NCI-H526 treated with DMSO at 0.1 percent for 48 hours (cell line): ENCODE measurements around the gene ZNF217.
"Not testable (repeated sequence)": the region's sequence is repeated elsewhere in the genome, so short reads cannot be mapped to it uniquely, and the experiment has no call there.

ENCODE experiments used
- DNase-seq: peaks from one replicate; lab custom pipeline; 2025; lab: John Stamatoyannopoulos, UW

ZNF217 gene

DNA sequence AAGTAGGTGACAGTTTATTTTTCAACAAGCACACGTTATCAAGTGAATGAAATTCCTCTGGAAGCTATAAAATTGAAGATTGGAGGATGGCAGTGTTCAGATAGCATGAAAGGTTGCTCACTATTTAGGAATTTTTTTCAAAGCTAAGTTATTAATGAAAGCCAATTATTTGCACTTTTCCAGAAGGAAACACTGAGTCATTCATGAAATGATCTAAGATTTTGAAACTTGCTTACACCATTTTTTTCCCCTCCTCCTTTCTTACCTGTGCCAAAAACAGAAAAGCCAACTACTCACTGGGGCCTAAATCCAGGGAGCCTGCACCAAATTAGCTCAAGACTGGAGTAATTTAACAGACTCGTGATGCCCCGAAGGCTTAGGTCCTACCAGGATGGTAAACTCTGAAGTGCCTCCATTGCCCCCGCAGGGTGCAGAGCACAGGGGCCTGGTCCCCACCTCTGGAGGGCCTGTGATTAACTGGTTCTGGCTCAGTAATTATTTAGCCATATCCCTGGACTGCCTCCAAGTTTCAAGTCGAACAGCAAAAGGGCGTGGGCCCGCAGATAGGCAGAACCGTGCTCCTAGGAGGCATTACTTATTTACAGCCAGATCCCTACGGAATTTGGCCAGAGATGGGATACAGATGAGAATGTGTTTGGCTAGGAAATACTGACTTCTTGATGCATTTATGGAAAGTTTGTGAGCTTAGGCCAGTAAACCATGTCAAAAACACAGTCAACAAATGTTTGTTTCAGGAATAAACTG is 28.0 kb upstream of the ZNF217 start:
- DNase-seq = no peak

DNA sequence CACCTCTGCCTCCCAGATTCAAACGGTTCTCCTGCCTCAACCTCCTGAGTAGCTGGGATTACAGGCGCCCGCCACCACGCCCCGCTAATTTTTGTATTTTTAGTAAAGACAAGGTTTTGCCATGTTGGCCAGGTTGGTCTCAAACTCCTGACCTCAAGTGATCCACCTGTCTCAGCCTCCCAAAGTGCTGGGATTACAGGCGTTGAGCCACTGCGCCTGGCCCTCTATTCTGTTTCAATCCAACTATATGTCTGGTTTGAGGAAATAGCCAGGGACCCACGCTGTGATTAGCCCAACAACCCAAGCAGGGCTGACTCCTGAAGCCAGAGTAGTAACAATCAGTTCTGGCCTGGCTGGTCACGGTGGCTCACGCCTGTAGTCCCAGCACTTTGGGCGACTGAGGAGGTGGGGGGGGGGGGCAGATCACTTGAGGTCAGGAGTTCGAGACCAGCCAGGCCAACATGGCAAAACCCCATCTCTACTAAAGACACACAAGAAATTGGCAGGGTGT is 24.9 kb upstream of the ZNF217 start:
- DNase-seq = not testable (repeated sequence)

DNA sequence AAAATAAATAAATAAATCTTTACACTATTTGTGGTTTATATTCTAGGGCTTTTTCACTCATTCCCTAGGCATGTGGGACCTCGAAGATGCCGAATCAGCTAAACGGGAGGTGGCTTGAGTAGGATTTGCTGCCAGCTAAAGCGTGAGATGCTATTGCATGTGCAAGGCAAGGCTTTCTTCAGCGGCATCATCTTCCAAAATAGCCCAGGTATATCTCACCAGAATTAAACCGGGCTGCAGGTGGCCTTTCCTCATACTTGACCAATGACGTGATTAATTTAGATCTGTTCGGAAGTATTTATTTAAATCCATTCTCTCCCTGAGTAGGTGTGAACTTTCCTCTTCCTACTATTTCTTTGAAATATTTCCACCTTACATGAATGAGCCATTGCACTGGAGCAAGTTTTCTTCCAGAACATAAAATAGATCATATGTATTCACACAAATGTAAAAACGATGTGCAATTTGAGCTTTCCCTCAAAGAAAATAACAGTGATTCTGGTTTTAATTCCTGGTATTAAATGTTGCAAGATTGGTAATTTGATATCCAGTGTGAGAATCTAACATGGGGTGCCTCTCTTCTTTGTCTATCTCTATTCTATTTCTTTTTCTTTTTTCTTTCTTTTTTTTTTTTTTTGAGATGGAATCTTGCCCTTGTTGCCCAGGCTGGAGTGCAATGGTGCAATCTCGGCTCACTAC is 24.3 kb upstream of the ZNF217 start:
- no peak for DNase-seq

DNA sequence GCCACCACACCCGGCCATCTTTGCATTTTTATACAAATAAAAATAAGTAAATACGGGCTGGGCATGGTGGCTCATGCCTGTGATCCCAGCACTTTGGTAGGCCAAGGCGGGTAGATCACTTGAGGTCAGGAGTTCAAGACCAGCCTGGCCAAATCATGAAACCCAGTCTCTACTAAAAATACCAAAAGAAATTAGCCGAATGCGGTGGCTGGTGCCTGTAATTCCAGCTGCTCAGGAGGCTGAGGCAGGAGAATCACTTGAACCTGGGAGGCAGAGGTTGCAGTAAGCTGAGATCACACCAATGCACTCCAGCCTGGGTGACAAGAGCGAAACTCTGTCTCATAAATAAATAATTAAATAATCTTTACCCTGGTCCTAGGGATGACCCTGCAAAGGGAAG is 22.9 kb upstream of the ZNF217 start:
- not testable (repeated sequence) for DNase-seq

DNA sequence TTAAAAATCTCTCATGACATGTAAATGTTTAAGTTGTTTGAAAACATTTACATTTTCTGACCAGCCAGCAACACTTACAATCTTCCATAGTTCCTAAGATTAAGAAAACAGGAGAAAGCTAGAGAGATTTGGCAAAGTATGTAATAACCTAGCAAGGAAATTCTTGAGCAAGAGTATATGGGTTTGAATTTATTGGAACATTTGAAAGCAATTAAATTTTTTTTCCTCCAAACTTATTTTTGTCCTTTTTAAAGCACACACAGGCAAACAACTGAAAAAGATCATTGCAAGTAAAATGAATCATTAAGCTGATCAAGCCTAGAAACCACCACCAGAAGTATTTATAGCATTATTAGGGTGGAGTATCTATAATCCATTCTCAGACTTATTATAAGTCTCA is 20.1 kb upstream of the ZNF217 start:
- no peak for DNase-seq

DNA sequence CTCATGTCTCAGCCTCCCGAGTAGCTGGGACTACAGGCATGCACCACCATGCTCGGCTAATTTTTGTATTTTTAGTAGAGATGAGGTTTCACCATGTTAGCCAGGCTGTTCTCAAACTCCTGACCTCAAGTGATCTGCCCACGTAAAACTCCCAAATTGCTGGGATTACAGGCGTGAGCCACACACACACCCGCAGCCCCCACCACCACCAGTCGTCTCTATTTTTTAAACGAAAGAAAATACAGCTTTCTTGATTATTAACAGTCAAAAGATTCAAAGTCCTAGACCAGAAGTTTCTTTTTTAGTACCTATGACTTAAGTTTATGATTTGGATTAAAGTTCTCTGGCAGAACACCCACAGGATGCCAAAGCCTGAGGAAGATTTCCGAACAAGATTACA is 18.6 kb upstream of the ZNF217 start:
- not testable (repeated sequence) for DNase-seq

DNA sequence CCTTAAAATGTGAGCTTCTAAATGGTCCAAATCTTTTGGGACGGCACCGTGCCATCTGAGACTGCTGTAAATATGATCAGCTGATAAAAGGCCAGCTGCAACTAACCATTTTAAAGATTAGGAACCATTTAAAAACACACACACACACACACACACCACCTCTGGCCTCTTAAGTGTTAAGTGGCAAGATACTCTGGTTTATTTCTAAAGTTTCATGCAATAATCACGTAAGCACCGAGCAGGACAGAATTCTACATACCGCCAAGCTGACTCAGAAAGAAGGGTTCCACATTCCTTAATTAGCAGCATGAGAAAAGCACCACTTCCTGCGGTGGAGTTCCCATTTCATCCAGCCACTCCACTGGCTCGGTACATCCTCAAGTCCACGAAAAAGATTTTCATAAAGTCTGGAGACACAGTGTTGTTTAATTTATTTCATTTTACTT is 17.8 kb upstream of the ZNF217 start:
- DNase-seq = no peak

DNA sequence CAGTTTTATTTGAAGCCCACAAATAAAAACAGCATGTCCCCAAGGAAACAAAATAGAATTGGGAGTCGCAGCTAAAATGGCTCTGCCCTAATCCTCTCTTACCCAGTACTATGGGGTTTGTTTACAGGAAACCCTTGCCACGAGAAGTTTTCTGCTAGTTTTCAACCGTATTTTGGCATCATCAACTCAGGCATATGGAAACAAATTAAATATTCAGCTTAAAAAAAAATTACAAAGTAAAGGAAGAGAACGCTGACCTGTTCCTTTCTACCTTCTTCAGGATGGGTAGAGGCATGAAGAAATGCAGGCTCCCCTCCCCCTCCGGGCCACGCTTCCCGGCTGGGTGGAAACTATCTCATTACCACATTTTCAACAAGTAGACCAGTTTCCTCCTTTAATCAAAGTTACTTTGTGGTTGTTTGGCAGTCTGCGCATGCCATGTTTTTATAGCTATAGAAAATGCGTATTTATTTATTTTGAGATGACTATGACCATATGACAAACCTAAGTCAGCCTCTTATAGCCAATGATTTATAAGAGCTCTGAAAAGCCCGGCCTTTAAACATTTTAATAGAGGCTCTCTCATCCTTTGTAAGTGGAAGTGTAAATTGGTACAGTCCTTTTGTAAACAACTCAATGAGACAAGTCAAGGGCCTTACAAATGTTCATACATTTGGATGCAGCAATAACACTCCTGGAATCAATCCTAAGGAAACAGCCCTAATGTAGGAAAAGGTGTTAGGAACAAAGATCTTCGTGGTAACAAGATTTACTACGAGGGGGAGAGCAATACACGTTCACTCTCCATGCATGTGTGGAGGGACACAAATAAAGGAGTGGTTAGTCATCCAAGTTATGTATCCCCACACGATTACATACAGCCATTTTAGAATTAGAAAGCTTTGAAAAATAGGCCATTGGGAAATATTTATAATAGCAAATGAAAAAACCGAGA is 16.1 kb upstream of the ZNF217 start:
- DNase-seq = no peak

DNA sequence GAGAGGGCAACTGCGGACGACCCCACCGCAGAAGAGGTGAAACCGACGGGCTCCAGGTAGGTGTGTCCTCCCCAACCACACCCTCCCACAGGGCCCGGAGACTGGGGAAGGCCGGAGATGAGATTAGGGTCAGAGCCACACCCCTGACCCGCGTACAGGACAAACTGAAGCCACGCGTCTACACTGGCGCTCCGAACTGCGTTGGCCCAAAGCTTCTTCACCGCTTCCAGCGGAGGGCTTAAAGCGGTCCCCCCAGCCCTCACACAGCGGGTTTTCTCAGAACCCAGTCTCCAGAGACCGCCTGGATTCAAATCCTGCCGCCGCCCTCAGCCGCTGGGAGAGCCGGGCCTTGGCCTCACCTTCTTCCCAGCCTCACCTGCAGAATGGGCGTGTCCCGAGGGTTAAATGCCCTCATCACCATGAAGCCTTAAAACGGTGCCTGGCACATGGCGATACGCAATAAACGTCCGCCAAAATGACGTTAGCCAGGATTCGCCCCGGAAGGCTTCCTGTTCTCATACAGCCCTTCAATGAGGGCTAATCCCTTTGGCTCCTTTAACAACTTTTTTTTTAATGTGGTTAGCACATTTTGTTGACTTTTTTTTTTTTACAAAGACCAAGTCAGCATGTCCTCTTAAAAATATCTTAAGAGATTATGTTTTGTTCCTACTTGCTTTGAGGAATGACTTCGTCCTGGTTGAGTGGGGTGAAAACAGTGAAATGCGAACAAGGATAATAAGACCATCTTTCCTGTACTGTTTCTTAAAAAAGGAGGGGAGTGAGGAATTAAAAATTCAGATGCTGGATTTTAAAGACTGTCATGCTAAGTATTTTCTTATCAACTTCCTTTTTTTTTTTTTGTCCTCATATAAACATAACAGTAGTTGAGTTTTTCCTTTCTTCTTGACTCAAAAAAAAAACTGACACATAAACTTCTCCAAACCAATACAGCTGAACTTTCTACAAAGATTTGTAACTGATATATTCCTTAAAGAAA is 15.1 kb upstream of the ZNF217 start:
- no peak for DNase-seq

DNA sequence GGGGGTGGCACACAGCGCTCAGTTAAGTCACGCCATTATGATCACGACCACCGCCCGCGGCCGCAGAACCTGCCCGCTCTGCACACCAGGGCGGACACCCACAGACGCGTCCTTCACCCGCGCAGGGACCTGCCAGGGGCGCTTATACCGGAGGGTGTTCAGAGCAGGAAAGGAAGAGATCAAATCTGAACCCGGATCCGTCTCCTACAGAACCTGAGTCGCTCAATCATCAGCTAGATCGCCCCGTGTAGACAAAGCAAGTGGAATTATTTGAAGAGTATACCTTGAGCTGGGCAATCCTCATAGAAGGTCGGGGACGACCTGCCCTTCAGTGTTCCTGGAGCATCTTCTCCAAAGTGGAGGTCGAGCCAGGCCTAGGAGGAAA is 14.4 kb upstream of the ZNF217 start:
- DNase-seq = no peak

DNA sequence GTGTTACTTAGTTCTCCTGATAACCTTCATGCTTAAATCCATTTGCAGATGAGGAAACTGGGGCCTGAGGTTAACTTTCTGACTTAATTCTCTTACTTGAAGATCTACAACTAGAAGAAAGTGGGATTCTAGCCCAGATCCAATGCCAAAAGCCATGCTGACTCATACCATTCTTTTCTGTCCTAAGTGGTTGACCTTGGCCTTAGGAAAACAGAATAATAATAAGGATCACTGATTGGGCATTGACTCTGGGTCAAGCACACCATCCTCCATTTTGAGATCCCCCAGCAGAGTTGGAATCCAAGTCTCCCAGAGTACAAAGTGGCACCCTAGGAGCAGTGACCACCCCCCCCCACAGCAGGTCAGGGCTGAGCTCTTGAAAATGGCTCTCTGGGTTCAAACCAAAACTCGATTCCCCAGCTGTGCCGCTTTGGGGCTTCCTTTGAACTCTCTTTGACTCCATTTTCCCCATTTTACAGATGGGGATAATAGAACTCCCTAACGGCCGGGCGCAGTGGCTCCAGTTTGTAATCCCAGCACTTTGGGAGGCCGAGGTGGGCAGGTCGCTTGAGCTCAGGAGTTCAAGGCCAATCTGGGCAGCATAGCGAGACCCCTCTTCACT is 12.8 kb upstream of the ZNF217 start:
- no peak for DNase-seq

DNA sequence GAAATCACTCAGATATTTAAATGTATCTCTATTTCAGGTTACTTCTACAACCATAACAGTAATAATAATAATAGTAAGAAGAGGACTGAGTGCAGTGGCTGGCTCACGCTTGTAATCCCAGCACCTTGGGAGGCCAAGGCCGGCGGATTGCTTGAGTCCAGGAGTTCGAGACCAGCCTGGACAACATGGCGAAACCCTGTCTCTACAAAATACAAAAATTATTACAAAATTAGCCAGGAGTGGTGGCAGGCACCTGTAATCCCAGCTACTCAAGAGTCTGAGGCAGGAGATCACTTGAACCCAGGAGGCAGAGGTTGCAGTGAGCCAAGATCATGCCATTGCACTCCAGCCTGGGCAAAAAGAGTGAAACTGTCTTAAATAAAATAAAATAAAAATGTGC is 11.8 kb upstream of the ZNF217 start:
- not testable (repeated sequence) for DNase-seq

DNA sequence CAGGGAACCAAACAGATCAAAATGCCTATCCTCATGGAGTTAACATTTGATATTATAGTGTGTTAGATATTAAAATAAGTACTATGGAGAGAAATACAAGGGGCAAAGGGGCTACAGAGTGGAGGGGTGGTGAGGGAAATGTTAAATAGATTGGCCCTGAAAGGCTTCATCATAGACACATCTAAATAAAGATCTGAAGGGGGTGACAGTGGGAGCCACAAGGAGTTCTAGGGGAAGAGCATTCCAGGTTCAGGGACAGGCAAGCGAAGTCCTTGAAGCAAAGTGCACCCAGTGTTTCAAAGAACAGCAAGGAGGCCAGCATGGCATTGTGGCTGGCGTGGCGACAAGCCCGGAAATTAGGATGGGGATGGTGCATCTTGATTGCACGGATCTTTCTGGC is 11.2 kb upstream of the ZNF217 start:
- not testable (repeated sequence) for DNase-seq

DNA sequence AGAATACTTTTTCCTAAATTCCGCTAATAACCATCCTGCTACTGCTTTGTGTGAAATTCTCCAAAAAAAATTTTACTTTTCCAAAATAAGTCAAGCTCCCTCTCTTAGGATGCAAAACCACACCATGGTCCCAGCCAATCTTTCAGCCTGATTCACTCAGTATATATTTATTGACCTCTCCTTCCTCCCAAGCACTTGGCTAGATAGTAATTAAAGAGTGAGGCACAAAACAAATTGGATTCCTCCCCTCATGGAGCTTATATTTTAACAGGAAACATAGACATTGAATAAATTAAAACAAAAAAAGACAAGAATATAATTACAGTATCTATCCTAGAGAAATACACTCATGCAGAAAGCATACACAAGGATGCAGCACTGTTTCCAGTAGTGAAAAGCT is 9.0 kb upstream of the ZNF217 start:
- no peak for DNase-seq

DNA sequence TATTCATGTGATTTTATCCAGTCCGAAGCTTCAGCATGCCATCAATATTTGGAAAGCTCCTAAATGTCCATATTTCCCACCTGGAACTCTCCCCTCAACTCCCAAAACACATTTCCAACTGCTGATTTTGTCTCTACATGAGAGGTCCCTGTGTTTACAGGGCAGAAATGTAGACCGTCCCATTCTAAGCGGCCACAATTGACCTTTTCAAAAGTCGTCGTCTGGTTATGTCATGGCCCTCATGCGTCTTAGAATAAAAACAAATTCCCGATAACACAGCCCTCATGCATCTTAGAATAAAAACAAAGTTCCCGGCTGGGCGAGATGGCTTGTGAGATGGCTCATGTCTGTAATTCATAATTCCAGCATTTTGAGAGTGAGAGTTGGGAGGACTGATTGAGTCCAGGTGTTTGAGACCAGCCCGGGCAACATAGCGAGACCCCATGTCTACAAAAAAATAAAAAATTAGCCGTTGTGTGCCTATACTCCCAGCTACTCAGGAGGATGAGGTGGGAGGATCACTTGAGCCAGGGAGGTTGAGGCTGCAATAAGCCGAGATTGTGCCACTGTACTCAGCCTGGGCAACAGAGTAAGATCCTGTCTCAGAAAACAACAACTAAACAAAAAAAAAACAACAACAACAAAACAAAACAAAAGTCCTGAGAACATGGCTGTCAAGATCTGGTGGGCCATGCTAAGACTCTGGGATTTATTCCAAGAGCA is 6.4 kb upstream of the ZNF217 start:
- DNase-seq = no peak

DNA sequence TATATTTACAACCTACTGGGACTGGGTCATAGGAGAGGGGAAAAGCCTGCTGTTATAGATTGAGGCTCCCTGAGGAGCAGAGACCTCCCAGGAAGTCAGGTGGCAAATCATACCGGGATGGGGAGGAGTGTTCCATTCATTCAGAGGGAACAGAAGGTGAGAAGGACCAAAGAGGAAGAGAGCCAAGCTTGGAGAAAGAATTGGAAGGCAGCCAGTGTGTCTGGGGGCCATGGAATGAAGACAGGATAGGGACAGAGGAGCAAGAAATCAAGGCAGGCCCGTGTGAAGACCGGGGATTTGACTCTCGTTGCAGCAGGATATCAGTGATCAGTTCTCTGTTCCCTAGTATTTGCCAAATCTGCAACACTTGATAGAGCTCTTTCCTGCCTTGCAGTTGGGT is 5.7 kb upstream of the ZNF217 start:
- DNase-seq = no peak

DNA sequence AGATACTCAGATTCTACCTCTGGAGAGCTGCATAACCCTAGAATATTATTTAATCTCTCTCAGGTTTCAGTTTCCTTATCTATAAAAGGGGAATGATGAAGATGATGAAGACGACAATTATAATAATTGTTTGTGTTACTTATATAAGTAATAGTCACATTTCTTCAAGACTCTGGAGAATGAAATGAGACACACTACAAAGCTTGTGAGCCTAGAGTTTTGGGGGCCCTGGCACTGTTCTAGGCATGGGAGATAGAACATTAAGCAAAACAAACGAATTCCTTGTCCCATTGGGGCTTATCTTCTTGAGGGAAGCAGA is 5.4 kb upstream of the ZNF217 start:
- DNase-seq = no peak

DNA sequence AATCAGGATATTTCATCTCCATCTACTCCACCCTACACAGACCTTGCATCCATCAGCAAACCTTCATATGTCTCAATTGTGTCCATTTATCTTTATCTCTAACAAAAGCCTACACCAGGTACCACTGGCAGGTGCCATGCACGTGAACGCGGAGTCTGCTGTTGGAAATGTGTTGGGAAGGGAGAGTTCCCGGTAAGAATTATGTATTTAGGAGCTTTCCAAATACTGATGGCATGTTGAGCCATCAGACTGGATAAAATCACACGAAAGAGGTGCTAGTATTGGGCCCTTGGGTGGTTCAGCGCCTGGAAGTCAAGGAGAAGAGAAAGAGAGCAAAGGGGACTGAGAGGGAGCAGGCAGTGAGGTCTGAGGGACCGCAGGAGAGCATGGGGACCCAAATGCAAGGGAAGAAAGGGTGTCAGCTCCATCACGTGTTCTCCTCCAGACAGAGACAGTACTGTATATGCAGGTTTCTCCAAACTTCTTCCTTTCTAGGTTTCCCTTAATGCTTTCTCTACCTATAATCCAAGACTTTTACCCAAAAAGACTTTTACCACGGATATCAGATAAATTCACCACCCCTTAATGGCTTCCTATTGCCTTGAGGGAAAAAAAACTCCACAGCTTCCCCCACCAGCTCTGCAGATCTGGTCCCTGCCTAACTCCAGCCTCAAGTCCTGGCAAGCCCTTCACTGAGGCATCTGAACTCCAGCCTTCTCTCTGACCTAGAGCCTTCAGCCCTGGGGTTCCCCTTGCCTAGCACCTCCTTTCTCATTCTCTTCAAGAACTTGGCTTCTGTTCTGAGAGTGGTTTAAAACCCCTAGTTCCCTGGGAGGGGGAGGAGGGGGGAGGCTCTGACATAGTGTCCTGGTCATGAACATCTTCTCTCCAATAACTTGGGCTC is 4.8 kb upstream of the ZNF217 start:
- DNase-seq = no peak

DNA sequence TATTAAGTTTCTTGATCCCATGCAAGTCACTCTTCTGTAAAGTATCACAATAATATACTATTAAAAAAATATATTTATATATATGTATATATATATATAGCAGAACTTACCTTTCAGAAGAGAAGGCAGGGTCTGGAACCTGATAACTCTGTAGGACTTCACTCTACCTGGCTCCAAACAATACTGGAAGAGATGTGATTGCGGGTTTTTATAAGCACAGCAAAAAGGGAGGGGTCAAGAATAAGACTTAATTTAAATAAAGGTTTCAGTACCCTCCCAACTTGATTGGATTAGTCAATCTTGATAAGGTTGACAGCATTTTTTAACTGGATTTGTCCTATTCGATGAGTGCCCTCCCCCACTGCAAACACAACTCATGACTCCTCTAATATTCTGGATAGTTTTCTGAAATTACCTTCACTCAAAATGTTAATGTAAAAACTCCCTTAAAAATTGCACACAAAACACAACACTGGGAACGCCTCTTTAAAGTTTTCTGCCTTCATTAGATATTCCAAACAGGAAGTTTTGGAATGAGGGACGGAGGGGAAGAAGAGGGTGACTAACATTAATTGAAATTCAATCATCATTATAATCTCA is 4.0 kb upstream of the ZNF217 start:
- no peak for DNase-seq
